ENCODE data around the gene KCNC4.

KCNC4 gene

DNA sequence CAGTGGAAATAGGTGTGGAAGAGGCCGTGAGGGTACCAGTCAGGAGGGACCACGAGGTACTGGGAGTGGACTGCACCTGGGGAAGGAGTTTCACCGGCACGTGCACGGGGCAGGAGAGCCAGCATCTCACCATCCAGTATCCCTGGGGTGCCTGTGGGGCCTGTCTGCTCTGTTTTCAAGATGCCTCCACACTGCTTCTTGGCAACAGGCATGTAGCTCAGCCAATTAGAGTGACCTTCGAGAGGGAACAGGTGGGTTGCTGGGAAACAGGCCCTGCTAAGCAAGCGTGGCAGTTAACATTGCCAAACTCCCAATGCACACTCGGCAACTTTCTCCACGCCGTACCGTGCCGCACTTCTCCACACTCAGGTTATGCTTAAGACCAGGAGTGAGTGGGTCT is 17.7 kb downstream of the KCNC4 start:
- H3K4me3 Mint-ChIP-seq: no peak overlapping the region
- no peaks in the 10 kb centered on the region for H3K4me1 Mint-ChIP-seq
- ATAC-seq: no peak
- DNase-seq: no peak
- H3K27me3 Mint-ChIP-seq: no peaks in the 10 kb centered on the region
- no peaks in the 10 kb centered on the region for H3K9me3 Mint-ChIP-seq
- no peak overlapping the region for H3K27ac Mint-ChIP-seq
- H3K36me3 Mint-ChIP-seq (ENCODE audit: low read depth): peaks cover 4% of the 10 kb centered on the region

GRCh38 chr1:110228381-110228780 is 18.3 kb downstream of the KCNC4 start:
- Mint-ChIP-seq H3K27ac (no peak overlapping the region), H3K4me3 (no peak overlapping the region), H3K9me3 (no peaks in the 10 kb centered on the region), H3K4me1 (no peaks in the 10 kb centered on the region), H3K27me3 (no peaks in the 10 kb centered on the region), H3K36me3 (ENCODE audit: low read depth) (peaks cover 4% of the 10 kb centered on the region)
- DNase-seq (no peak), ATAC-seq (no peak)

DNA sequence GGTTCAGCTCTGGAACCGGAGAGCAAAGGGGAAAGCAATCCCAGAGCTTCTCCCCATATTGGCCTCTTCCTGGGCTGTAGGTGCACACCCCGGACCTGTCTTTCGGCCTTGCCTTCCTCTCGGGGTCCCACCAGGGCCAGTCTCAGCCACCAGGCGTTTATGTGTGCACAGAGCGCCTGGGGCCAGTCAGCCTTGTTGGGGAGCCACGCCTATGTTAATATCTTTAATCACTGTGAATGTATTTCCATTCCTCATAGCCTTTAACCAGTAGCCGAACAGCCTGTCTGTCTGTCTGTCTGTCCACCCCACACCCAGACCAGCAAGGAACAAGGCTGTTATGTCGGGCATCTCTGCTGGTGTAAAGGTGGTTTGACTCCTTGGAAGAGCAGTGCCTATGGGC is 18.8 kb downstream of the KCNC4 start:
- H3K4me3 Mint-ChIP-seq: no peak overlapping the region
- H3K36me3 Mint-ChIP-seq (ENCODE audit: low read depth): peaks cover 5% of the 10 kb centered on the region
- ATAC-seq (no peak), DNase-seq (no peak)
- H3K4me1 Mint-ChIP-seq: no peaks in the 10 kb centered on the region
- no peaks in the 10 kb centered on the region for H3K9me3 Mint-ChIP-seq
- no peaks in the 10 kb centered on the region for H3K27me3 Mint-ChIP-seq
- no peak overlapping the region for H3K27ac Mint-ChIP-seq

- H3K27ac Mint-ChIP-seq: no peak overlapping the region
- H3K4me1 Mint-ChIP-seq: peaks cover 3% of the 10 kb centered on the region
- peaks cover 3% of the 10 kb centered on the region for H3K36me3 Mint-ChIP-seq (ENCODE audit: low read depth)
- H3K27me3 Mint-ChIP-seq: no peaks in the 10 kb centered on the region
- ATAC-seq: no peak
- no peak overlapping the region for H3K4me3 Mint-ChIP-seq
- no peak for DNase-seq
- H3K9me3 Mint-ChIP-seq: no peaks in the 10 kb centered on the region
Observed at GRCh38 chr1:110229348-110230001, 19.4 kb downstream of the KCNC4 start.

DNA sequence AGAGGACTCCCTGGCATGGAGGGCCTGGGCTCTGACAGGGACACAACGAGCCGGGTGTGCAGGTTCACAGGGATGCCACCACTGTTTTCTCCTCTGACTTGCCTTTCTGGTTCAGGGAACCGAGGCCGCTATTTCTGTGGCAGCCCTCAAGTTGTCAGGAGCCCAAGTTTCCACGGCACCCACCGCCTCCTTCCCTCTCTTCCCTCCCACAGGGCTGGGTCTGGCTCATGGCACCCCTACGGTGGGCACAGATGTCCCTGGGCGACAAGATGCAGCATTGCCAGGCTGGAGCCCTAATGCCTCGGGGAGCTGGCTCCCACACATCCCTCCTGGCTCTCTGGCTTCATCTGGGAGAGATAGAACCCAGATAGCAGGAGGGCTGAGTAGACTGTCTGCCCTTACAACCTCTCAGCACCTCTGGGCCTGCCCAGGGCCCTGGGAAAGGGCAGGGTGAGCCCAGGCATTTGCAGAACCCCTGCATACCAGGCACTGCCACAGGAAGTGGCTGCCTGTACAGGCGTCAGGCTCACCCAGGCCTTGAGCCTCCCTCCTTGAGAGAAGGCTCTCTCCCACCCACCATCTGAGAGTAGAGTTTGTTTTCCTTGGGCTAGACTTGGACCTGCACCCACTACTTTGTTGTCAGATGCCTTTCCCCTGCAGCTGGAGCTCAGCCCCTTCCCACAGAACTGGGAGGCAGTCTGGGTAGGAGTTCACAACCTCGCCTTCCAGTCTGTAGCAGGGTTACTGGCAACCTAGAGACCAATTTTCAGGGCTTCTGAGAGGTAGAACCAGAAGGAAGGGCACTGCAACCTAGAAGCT is 20.5 kb downstream of the KCNC4 start:
- H3K27ac Mint-ChIP-seq: no peak overlapping the region
- peaks cover 7% of the 10 kb centered on the region for H3K36me3 Mint-ChIP-seq (ENCODE audit: low read depth)
- ATAC-seq (no peak), DNase-seq (no peak)
- peaks cover 14% of the 10 kb centered on the region for H3K4me1 Mint-ChIP-seq
- H3K9me3 Mint-ChIP-seq: no peaks in the 10 kb centered on the region
- no peak overlapping the region for H3K4me3 Mint-ChIP-seq
- H3K27me3 Mint-ChIP-seq: no peaks in the 10 kb centered on the region

- Mint-ChIP-seq H3K4me1 (peaks cover 47% of the 10 kb centered on the region), H3K36me3 (ENCODE audit: low read depth) (peaks cover 7% of the 10 kb centered on the region), H3K27ac (no peak overlapping the region), H3K27me3 (no peaks in the 10 kb centered on the region), H3K4me3 (no peak overlapping the region), H3K9me3 (no peaks in the 10 kb centered on the region)
- ATAC-seq (no peak), DNase-seq (no peak)
Observed at GRCh38 chr1:110233861-110234260, 23.7 kb downstream of the KCNC4 start.

DNA sequence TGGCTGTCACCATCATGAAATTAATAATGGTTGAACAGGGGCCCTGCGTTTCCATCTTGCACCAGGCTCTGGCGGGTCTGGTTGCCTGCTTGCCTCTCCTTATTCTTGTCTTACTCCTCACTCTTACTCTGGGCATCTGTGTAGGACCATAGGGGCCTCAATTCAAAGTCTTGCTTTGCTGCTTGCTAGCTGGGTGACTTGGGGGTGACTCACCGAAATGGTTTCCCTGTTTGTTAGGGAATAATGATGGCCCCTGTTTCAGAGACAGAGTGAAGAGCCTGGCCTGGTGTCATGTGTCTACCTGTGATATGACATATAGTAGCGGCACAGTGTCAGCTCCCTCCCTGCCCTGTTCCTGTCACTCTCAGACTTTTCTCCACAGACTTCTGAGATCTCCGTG is 24.6 kb downstream of the KCNC4 start:
- peaks cover 5% of the 10 kb centered on the region for H3K36me3 Mint-ChIP-seq (ENCODE audit: low read depth)
- H3K4me1 Mint-ChIP-seq: peaks cover 55% of the 10 kb centered on the region
- peak overlapping the region; percentile 32 for H3K4me3 Mint-ChIP-seq
- DNase-seq (no peak), ATAC-seq (no peak)
- no peaks in the 10 kb centered on the region for H3K27me3 Mint-ChIP-seq
- no peaks in the 10 kb centered on the region for H3K9me3 Mint-ChIP-seq
- H3K27ac Mint-ChIP-seq: peak overlapping the region; percentile 99

DNA sequence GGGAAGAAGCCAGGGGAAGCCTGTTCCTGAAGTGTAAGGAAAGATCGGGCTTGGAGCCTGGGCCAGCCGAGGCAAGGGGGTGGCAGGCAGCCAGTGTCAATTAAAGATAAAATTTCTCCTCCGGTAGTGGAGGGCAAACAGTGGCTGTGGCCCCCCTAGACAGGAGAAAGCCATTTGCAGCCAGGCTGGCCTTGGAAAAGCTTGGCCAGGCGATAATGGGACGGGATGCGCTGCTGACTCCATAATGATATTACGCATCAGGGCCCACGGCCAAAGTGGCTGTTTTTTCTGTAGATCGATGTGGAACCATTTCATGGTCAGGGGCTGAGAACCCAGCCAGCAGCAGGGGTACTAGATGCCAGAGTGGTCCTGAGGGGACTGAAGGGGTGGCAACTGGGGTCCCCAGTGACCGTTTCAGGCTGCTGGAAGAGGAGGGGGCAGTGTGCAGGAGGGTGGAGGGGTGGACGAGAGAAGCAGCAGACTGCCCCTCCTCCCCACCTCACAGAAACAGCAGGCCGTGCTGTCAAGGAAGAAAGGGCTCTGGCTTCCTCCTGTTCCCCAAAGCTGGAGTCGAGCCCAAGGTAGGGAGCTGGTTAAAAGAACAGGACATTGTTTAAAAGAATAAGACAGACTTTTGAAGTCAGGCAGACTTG is 25.2 kb downstream of the KCNC4 start:
- Mint-ChIP-seq H3K36me3 (ENCODE audit: low read depth) (peaks cover 5% of the 10 kb centered on the region), H3K4me1 (peaks cover 59% of the 10 kb centered on the region), H3K27me3 (no peaks in the 10 kb centered on the region), H3K4me3 (peak overlapping the region; percentile 32), H3K27ac (peak overlapping the region; percentile 99), H3K9me3 (no peaks in the 10 kb centered on the region)
- no peak for ATAC-seq
- DNase-seq: no peak

DNA sequence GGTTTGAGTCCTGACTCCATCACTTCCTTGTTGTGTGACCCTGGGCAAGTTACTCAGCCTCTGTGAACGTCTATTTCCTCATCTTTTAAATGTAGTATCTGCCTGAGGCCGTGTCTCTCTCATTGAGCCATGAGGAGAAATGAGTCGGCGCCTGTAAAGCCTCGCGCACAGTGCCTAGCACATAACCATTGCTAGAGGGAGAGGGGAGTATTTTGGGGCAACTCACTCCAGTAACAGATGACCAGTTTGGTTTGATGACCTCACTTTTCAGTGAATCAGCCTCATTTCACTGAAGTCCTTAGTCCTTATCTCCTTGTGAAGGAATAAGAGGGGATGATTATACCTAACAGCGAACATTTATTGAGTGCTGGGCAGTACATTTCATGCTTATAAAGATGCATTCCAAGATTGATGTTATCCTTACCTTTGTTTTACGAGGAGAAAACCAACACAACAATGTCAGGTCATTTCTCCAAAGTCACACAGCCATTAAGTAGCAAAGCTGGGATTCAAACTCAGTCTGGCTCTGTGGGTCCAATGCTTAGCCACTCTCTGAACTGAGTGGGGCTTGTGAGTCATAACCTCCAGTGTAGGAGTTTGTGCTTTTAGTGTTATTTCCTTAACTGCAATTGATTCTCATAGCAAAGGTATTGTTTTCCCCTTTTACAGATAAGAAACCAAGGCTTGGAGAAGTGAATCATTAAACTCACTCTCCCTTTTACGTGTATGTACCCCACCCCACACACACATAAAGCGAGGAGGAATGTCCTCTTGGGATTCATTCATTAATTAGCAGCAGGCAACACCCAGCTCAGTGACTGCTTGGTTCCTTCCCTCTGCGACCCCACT is 25.9 kb downstream of the KCNC4 start:
- H3K4me1 Mint-ChIP-seq: peaks cover 59% of the 10 kb centered on the region

DNA sequence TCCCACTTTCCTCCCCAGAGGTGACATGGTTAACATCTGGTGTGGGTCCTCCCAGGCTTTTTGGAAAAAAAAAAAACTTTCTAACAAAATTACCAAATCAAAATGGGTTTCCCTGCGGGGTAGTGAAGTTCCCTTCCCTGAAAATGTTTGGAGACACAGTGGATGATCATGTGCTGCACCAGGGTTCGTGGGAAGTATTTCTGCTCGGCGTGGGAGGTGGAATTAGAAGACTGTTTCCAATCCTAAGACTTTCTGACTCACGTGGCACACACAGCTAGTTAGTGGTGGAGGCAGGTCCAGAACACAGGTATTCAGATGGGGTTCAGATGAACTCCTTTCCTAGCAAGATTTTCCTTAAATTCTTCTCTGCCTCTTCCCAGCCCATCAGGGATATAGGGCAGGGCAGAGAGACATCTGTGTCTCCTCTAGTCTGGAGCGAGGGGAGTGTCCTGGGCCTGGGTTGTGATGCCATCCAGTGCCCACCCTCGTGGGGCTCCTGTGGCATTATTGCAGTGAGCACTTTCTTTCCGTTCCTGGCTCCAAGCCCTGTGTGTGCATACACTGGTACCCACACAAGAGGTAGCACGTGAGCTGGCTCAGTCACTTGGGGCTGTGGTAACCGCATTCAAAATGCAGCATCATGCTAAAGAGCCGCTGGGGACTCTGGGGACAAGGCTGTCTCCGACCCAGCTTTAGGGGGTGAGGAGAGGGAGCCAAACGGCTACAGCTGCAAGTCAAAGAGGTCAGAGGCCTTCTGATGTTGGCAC is 27.5 kb downstream of the KCNC4 start:
- H3K36me3 Mint-ChIP-seq (ENCODE audit: low read depth): peaks cover 5% of the 10 kb centered on the region
- DNase-seq (peak; percentile 36), ATAC-seq (peak; percentile 8)
- no peaks in the 10 kb centered on the region for H3K9me3 Mint-ChIP-seq
- peak overlapping the region; percentile 9 for H3K4me3 Mint-ChIP-seq
- peaks cover 59% of the 10 kb centered on the region for H3K4me1 Mint-ChIP-seq
- H3K27ac Mint-ChIP-seq: peak overlapping the region; percentile 62
- peaks cover 2% of the 10 kb centered on the region for H3K27me3 Mint-ChIP-seq

More for the DNA sequence above, 25.9 kb downstream of the KCNC4 start:
- peak; percentile 86 for ATAC-seq
- no peaks in the 10 kb centered on the region for H3K9me3 Mint-ChIP-seq
- DNase-seq: peak; percentile 50
- H3K27me3 Mint-ChIP-seq: no peaks in the 10 kb centered on the region
- H3K36me3 Mint-ChIP-seq (ENCODE audit: low read depth): peaks cover 5% of the 10 kb centered on the region
- H3K27ac Mint-ChIP-seq: peak overlapping the region; percentile 99
- H3K4me3 Mint-ChIP-seq: peak overlapping the region; percentile 50

GRCh38 chr1:110239441-110240430 is 29.6 kb downstream of the KCNC4 start:
- Mint-ChIP-seq H3K27me3 (peaks cover 4% of the 10 kb centered on the region), H3K4me1 (peaks cover 67% of the 10 kb centered on the region), H3K27ac (peak overlapping the region; percentile 69), H3K4me3 (no peak overlapping the region), H3K36me3 (ENCODE audit: low read depth) (peaks cover 2% of the 10 kb centered on the region), H3K9me3 (no peaks in the 10 kb centered on the region)
- no peak for DNase-seq
- no peak for ATAC-seq

DNA sequence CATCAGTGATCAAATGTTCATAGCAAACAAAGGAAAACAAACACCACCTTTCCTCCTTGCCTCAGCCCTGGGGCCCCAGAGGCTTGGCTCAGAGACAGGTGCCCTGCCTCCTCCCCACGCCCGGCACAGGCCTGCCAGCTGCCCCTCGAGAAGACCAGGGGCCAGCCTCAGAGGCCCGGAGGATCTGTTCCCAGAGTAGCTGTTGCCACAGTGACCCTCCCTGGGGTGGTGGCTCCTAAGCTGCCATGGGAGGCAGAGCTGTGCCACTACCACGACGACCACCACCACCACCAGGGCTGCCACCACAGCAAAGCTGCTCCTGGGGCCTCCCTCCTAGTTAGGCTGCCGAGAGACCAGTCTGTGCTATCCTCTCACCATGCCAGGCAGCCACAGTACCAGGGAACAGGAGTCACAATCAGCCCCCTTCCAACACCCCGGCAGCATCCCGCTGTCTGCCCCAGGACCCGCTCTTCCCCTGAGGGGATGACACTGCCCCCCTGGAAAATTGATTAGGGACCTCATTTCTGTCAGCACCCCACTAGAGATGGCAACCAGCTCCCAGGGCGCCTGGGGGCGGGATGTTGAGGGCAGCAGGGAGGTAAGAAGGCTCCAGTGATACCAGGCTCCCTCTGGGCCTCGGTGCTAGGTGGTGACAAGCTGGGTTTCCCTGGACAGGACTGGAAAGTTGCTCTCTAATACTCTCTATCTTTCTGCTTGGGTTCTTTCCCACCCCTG is 30.5 kb downstream of the KCNC4 start:
- Mint-ChIP-seq H3K27ac (no peak overlapping the region), H3K4me1 (peaks cover 58% of the 10 kb centered on the region), H3K9me3 (no peaks in the 10 kb centered on the region), H3K36me3 (ENCODE audit: low read depth) (no peaks in the 10 kb centered on the region), H3K27me3 (peaks cover 7% of the 10 kb centered on the region), H3K4me3 (no peak overlapping the region)
- no peak for ATAC-seq
- DNase-seq: no peak
